Erythroblast (primary cell): Measurements from ENCODE around the gene HTR3C.
A peak's percentile ranks its signal among the peaks of the same experiment; 100 is the strongest.
"Not testable (repeated sequence)": the region's sequence is repeated elsewhere in the genome, so short reads cannot be mapped to it uniquely, and the experiment has no call there.

ENCODE experiments used
- DNase-seq, 2 experiments: peaks; one replicate each; lab custom pipeline; 2025; lab: John Stamatoyannopoulos, UW
- GATA1 ChIP-seq: IDR thresholded peaks from 2 replicates; pipeline ENCODE4 v1.6.1; 2011; ENCODE audit warnings: low read depth, mild to moderate bottlenecking, control low read depth, low read length, moderate library complexity
- POLR2A ChIP-seq: IDR thresholded peaks from 2 replicates; pipeline ENCODE4 v1.6.1; 2011; ENCODE audit warnings: mild to moderate bottlenecking, low read length

Gene HTR3C

DNA sequence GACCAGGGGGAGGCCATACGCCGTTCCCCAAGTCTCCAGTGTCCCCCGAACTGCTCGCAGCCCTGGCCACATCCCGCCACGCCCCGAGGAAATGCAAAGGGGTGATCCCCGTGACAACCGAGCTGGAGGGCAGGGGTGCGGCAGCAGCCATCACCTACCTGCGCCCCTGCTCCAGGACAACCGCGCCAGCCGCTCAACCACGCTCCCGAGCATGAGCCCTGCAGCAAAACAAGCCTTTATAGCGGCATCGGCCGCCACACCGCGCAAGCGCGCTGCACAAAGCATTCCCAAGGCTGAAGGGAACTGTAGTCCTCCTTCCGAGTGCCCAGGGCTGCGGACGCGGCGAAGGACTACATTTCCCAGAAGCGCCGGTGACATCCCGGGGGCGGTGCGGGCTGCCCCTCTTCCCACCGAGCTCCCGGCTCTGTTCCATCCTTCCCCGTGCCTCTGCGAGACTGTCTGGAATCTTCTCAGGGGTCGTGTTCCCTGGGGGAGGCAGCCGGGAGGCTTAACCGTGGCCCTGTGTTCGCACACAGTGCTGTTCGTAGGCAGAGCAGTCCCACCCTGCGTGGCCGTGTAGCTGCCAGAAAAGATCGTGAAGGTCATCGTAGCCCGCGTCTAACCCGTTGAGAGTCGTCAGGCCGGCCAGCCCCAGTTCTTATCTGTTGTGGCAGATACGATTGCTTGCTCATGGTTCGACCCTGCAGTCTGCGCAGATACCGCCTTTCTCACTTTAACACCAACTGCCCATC lies 35.0 kb upstream of the HTR3C start, which contains the start of gene ABCC5:
Gene ABCC5, minus strand, starts transcription at position 213 of the 752 bp plus-strand sequence. CDS start 3,492 bp downstream, outside the sequence.
- DNase-seq = peak; percentile 96 to 99
- TF ChIP-seq POLR2A (peak; percentile 92), GATA1 (peak; percentile 92)

- no peak for DNase-seq
- TF ChIP-seq GATA1 = no peak
These were observed 34.3 kb upstream of the HTR3C start for GRCh38 chr3:184018424-184018973.

DNA sequence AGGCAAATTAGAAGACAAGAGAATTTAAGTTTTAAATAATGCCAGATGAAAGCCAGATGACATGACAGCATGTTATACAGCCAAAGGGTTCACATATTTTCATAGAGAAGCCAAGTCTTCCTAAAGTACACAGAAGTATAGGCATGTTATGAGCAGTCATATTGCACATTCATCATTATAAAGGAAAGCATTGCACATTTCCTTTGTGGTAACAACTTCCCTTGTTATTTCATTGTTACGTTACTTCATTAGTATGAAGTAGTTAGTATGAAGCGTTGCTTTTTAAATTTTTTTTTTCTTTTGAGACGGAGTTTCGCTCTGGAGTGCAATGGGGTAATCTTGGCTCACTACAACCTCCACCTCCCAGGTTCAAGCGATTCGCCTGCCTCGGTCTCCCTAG lies 30.5 kb upstream of the HTR3C start:
- no peak for TF ChIP-seq GATA1
- no peak for TF ChIP-seq POLR2A
- no peak for DNase-seq

DNA sequence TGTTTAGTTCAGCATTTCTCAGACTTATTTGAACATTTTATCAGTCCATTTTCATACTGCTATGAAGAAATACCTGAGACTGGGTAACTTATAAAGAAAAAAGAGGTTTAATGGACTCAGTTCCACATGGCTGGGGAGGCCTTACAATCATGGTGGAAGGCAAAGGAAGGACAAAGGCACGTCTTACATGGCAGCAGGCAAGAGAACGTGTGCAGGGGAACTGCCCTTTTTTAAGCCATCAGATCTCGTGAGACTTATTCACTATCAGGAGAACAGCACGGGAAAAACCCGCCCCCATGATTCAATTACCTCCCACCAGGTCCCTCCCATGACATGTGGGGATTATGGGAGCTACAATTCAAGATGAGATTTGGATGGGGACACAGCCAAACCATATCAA lies 27.6 kb upstream of the HTR3C start:
- DNase-seq = peak in 1 of 2 experiments; percentile 29

DNA sequence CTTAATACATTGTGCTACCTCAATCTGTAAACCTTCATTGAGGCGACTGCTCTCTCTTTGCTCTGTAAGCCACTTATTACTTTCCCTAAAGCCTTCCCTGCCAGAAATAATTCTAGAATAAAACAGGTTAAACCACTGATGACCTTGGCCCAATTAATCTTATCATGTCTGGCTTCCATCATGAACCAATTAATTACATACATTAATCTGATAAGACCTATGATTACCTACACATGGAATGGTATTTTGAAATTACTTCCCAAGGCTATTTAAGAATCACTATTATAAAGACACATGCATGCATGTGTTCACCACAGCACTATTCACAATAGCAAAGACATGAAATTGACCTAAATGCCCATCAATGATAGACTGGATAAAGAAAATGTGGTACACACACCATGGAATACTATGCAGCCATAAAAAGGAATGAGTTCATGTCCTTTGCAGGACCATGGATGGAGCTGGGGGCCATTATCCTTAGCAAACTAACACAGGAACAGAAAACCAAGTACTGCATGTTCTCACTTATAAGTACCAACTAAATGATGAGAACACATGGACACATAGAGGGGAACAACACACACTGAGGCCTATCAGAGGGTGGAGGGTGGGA lies 24.5 kb upstream of the HTR3C start:
- DNase-seq = not testable (repeated sequence)

DNA sequence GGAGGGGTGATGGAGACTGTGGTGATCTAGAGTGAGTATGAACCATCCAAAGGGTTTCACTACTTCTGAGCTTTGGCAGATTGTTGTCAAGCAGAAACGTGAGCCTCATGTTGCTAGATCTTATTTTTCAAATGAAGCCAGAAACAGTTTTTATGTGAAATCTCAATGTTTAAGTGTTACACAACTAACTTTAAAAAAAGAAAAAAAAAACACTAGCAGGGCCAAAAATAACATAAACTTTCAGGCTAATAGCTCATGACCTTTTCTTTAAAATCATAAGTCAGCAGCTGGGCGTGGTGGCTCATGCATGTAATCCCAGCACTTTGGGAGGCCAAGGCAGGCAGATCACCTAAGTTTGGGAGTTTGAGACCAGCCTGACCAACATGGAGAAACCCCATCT lies 23.4 kb upstream of the HTR3C start:
- no peak for TF ChIP-seq POLR2A
- no peak for TF ChIP-seq GATA1

DNA sequence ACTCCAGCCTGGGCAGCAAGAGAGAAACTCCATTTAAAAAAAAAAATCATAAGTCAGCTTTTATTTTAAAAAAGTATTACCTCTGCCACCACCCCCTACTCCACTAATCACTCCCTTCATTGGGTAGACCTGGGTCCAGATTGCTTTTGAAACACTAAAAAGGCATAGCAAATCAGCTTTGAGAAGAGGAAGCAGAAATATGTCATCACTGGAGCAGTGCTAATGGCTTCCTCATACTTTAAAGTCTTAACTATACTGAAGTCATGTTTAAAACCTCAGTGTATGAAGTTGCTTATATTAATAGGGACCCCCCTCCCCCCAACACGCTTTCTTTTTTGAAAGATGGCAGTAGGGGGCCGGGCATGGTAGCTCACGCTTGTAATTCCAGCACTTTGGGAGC lies 22.3 kb upstream of the HTR3C start:
- no peak for TF ChIP-seq POLR2A
- DNase-seq = no peak

More for the DNA sequence above, 23.4 kb upstream of the HTR3C start:
- DNase-seq = no peak

- DNase-seq = no peak
- TF ChIP-seq GATA1 (no peak), POLR2A (no peak)
These were observed 21.6 kb upstream of the HTR3C start, which contains the start of gene HTR3D for GRCh38 chr3:184031187-184031792. Gene HTR3D (plus strand): TSS chr3:184031742. CDS start chr3:184031742, 0 bp downstream.

GRCh38 chr3:184037816-184038215 lies 15.0 kb upstream of the HTR3C start:
- TF ChIP-seq POLR2A (no peak), GATA1 (no peak)
- no peak for DNase-seq

DNA sequence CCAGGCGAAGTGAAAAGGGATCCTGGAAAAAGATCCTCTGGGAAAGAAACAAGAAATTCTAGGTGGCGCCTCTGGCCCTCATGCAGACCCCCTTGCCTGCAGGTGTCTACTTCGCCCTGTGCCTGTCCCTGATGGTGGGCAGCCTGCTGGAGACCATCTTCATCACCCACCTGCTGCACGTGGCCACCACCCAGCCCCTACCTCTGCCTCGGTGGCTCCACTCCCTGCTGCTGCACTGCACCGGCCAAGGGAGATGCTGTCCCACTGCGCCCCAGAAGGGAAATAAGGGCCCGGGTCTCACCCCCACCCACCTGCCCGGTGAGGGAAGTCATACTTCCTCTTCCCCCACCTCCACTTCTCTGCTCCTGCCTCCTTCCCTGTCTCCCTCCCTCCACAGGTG lies 14.5 kb upstream of the HTR3C start:
- not testable (repeated sequence) for DNase-seq

- TF ChIP-seq GATA1 (no peak), POLR2A (no peak)
- DNase-seq = no peak
These were observed 13.4 kb upstream of the HTR3C start for GRCh38 chr3:184039414-184039813.

GRCh38 chr3:184040010-184040409 lies 12.8 kb upstream of the HTR3C start:
- TF ChIP-seq GATA1 (no peak), POLR2A (no peak)
- peak; percentile 37 to 57 for DNase-seq

- DNase-seq = no peak
- no peak for TF ChIP-seq GATA1
- TF ChIP-seq POLR2A = no peak
These were observed 10.2 kb upstream of the HTR3C start for GRCh38 chr3:184042617-184043016.

- peak in 1 of 2 experiments; percentile 47 for DNase-seq
- TF ChIP-seq POLR2A = no peak
These were observed 6.9 kb upstream of the HTR3C start for GRCh38 chr3:184045995-184046394.
